Mesendoderm (in vitro differentiated cells): Measurements from ENCODE around the gene PSAP.

Source experiments
- DNase-seq: peaks from one replicate; pipeline ENCODE4 v3.0.0; 2013
- H2AK5ac ChIP-seq: 2 replicates; pipeline ENCODE4 v1.6.1; 2013; ENCODE audit warnings: low read length, inconsistent platforms
- H2BK120ac ChIP-seq: 2 replicates; pipeline ENCODE4 v1.6.1; 2013; ENCODE audit warnings: low read depth, mild to moderate bottlenecking, low read length, moderate library complexity, mixed read lengths
- H2BK15ac ChIP-seq: replicated peaks from 2 replicates; pipeline ENCODE4 v1.6.1; 2013; ENCODE audit warnings: low read depth, mild to moderate bottlenecking, moderate library complexity
- H2BK5ac ChIP-seq: 2 replicates; pipeline ENCODE4 v1.6.1; 2013; ENCODE audit warnings: low read length, inconsistent platforms
- H3K18ac ChIP-seq: 2 replicates; pipeline ENCODE4 v1.6.1; 2013; ENCODE audit warnings: mild to moderate bottlenecking, low read length, mixed read lengths
- H3K23ac ChIP-seq: one replicate; pipeline ENCODE4 v1.6.1; 2013; ENCODE audit warnings: low read length
- H3K27ac ChIP-seq: 2 replicates; pipeline ENCODE4 v1.5.1; 2013; ENCODE audit warnings: low read depth, mild to moderate bottlenecking, inconsistent platforms, low read length, moderate library complexity
- H3K27me3 ChIP-seq: 2 replicates; pipeline ENCODE4 v1.6.1; 2013; ENCODE audit warnings: low read length, control low read depth, mild to moderate bottlenecking, inconsistent platforms; ENCODE audit not compliant: insufficient read depth, poor library complexity
- H3K36me3 ChIP-seq: 2 replicates; pipeline ENCODE4 v1.6.1; 2013; ENCODE audit warnings: low read length, inconsistent platforms; ENCODE audit not compliant: control insufficient read depth, insufficient read depth
- H3K4ac ChIP-seq: one replicate; pipeline ENCODE4 v1.6.1; 2013; ENCODE audit warnings: low read depth, mild to moderate bottlenecking, low read length, moderate library complexity
- H3K4me1 ChIP-seq: 2 replicates; pipeline ENCODE4 v1.6.1; 2013; ENCODE audit warnings: low read depth, low read length, inconsistent platforms; ENCODE audit not compliant: control insufficient read depth
- H3K4me2 ChIP-seq: 2 replicates; pipeline ENCODE4 v1.6.1; 2013; ENCODE audit warnings: low read length
- H3K4me3 ChIP-seq: 2 replicates; pipeline ENCODE4 v1.5.1; 2013; ENCODE audit warnings: mild to moderate bottlenecking, low read length
- H3K56ac ChIP-seq: one replicate; pipeline ENCODE4 v1.6.1; 2013; ENCODE audit warnings: low read length
- H3K79me1 ChIP-seq: 2 replicates; pipeline ENCODE4 v1.6.1; 2013; ENCODE audit warnings: low read length, inconsistent platforms
- H3K79me2 ChIP-seq: 2 replicates; pipeline ENCODE4 v1.6.1; 2013; ENCODE audit warnings: mild to moderate bottlenecking, low read length; ENCODE audit not compliant: control insufficient read depth, insufficient read depth
- H3K9ac ChIP-seq: 2 replicates; pipeline ENCODE4 v1.6.1; 2013; ENCODE audit warnings: low read length, inconsistent platforms
- H4K5ac ChIP-seq: one replicate; pipeline ENCODE4 v1.6.1; 2013; ENCODE audit warnings: low read length
- H4K8ac ChIP-seq: one replicate; pipeline ENCODE4 v1.6.1; 2013; ENCODE audit warnings: low read depth, mild to moderate bottlenecking, control low read depth, low read length, moderate library complexity
- WGBS: extraction: QIAGEN DNeasy Blood & Tissue Kit; methylation state at CpG from one replicate; pipeline ENCODE4 v1.1.7; 2013; ENCODE audit warnings: low lambda C conversion rate, missing lambda C conversion rate; ENCODE audit not compliant: insufficient coverage; ENCODE audit errors: extremely low coverage; 5-methylcytosine and 5-hydroxymethylcytosine counted together

The PSAP gene

DNA sequence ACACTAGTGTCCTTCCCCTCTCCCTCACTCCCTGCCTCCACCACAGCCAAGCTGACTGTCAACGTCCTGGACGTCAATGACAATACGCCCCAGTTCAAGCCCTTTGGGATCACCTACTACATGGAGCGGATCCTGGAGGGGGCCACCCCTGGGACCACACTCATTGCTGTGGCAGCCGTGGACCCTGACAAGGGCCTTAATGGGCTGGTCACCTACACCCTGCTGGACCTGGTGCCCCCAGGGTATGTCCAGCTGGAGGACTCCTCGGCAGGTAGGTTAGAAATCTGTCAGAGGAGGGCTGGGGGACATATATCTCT is 52.8 kb downstream of the PSAP start:
- Histone ChIP-seq H3K79me2 (no peaks in the 10 kb centered on the region), H4K8ac (no peak overlapping the region), H3K4me3 (no peak overlapping the region), H3K56ac (no peak overlapping the region), H3K79me1 (no peaks in the 10 kb centered on the region), H3K23ac (no peak overlapping the region), H3K27me3 (no peaks in the 10 kb centered on the region), H3K4me1 (no peaks in the 10 kb centered on the region), H2BK15ac (no peak overlapping the region), H2BK120ac (no peak overlapping the region), H3K18ac (no peak overlapping the region), H2AK5ac (no peak overlapping the region), H3K27ac (no peak overlapping the region), H3K4me2 (no peak overlapping the region), H3K4ac (no peak overlapping the region), H2BK5ac (no peak overlapping the region), H3K9ac (no peak overlapping the region), H4K5ac (no peak overlapping the region), H3K36me3 (no peaks in the 10 kb centered on the region)
- no CpG with 5 or more reads among the region's 6 CpGs for WGBS
- no peak for DNase-seq

DNA sequence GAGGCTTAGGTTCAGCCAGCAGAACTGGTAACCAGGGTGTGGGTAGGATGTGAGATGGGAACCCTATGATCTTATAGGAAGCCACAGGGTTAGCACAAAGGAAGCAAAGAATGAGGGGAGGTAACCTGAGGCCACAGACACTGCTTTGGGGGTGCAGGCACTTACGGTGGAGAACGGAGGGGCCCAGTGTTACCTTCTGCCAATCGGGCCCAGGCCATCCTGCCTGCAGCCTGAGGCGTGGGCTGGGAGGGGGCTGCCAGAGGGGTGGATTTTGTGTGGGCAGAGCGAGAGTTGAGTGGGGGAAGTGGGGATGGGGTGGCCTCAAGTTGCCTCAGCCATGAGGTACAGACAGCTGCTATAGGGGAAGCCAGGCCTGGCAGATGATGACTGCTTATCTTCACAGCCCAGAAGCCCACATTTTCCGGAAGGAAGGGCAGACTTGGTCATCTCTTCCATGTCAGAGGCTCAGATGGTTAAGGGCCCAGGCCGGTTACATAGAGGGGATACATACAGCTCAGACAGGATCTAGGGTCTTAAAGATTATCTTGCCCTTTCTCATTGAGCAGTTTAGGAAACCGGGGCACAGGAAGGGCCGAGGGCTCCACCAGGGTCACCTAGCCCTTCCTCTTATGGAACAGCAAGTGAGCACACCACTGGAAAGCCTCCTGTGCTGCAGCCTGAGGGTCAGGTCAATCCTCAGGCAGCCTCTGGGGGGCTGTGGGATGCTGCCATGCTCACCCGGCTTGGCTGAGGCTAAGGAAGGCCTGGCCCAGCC is 53.3 kb downstream of the PSAP start:
- Histone ChIP-seq H3K36me3 (no peaks in the 10 kb centered on the region), H3K23ac (no peak overlapping the region), H2BK5ac (no peak overlapping the region), H3K4me1 (no peaks in the 10 kb centered on the region), H3K27me3 (no peaks in the 10 kb centered on the region), H3K4ac (no peak overlapping the region), H2BK120ac (no peak overlapping the region), H4K8ac (no peak overlapping the region), H3K4me2 (no peak overlapping the region), H3K9ac (no peak overlapping the region), H4K5ac (no peak overlapping the region), H3K79me1 (no peaks in the 10 kb centered on the region), H3K79me2 (no peaks in the 10 kb centered on the region), H3K56ac (no peak overlapping the region), H2AK5ac (no peak overlapping the region), H3K4me3 (no peak overlapping the region), H3K18ac (no peak overlapping the region), H3K27ac (no peak overlapping the region), H2BK15ac (no peak overlapping the region)
- DNase-seq = no peak
- WGBS = no CpG with 5 or more reads among the region's 10 CpGs

DNA sequence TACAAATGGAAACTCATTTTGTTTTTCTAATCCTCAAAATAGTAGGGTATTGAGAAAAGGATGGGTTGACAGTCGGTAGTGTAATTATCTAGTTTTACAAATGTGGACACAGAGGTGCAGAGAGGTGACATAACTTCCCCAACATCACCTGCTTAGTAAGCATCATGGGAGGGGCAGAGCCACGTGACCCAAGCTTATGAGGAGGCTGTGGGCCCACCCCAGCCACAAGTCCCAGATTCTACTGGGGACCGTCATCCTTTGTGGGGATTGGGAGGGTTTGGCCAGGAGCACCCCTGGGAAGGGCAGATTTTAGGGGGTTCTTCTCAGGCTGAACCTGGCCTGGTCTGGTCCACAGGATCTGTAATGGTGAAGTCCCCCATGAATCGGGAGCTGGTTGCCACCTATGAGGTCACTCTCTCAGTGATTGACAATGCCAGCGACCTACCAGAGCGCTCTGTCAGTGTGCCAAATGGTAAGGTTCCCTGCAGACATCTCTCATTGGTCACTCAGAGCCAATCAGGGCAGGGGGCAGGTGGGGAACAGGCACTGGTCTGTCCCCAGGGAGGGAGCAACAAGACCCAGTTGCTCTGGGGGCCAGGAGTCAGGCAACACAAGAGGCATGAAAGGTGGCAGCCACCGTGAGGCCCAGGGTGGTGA is 54.2 kb downstream of the PSAP start:
- H3K18ac ChIP-seq = no peak overlapping the region

DNA sequence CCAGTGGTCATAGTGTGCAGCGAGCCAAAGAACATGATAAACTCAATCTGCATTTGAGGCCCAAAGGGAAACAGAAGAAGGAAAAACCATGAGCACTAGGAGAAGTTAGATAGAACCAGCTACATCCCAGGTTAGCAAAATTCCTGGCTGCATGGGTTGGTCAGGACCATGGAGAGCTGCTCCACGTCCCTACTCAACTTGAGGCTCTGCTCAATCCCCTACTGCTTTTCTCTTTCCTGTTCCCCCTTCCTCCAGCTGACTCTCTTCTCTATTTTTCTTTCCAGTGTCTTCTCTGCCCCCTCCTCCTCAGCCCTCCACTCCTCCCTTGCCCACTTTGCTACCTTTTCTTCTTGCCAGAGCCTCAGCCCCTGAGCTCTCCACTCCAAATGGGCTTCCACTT is 55.8 kb downstream of the PSAP start:
- Histone ChIP-seq H3K4ac (no peak overlapping the region), H4K8ac (no peak overlapping the region), H3K18ac (no peak overlapping the region), H2BK15ac (no peak overlapping the region), H3K4me1 (no peaks in the 10 kb centered on the region), H2BK5ac (no peak overlapping the region), H3K27ac (no peak overlapping the region), H4K5ac (no peak overlapping the region), H3K79me2 (no peaks in the 10 kb centered on the region), H2BK120ac (no peak overlapping the region), H3K27me3 (no peaks in the 10 kb centered on the region), H3K4me2 (no peak overlapping the region), H3K23ac (no peak overlapping the region), H3K56ac (no peak overlapping the region), H3K4me3 (no peak overlapping the region), H3K9ac (no peak overlapping the region), H3K79me1 (no peaks in the 10 kb centered on the region), H2AK5ac (no peak overlapping the region), H3K36me3 (no peaks in the 10 kb centered on the region)
- no CpG with 5 or more reads among the region's 2 CpGs for WGBS
- peak; percentile 52 for DNase-seq

More for the DNA sequence above, 54.2 kb downstream of the PSAP start:
- no CpG with 5 or more reads among the region's 7 CpGs for WGBS
- no peak overlapping the region for H3K4ac ChIP-seq
- H2AK5ac ChIP-seq = no peak overlapping the region
- no peak overlapping the region for H4K8ac ChIP-seq
- H2BK15ac ChIP-seq = no peak overlapping the region
- H3K4me1 ChIP-seq = no peaks in the 10 kb centered on the region
- H3K23ac ChIP-seq = no peak overlapping the region
- no peak overlapping the region for H2BK120ac ChIP-seq
- H4K5ac ChIP-seq = no peak overlapping the region
- H3K4me2 ChIP-seq = no peak overlapping the region
- no peak overlapping the region for H3K56ac ChIP-seq
- peak; percentile 58 for DNase-seq
- no peaks in the 10 kb centered on the region for H3K36me3 ChIP-seq
- H3K79me1 ChIP-seq = no peaks in the 10 kb centered on the region
- H3K79me2 ChIP-seq = no peaks in the 10 kb centered on the region
- H2BK5ac ChIP-seq = no peak overlapping the region
- H3K4me3 ChIP-seq = no peak overlapping the region
- H3K9ac ChIP-seq = no peak overlapping the region
- no peak overlapping the region for H3K27ac ChIP-seq
- H3K27me3 ChIP-seq = no peaks in the 10 kb centered on the region

DNA sequence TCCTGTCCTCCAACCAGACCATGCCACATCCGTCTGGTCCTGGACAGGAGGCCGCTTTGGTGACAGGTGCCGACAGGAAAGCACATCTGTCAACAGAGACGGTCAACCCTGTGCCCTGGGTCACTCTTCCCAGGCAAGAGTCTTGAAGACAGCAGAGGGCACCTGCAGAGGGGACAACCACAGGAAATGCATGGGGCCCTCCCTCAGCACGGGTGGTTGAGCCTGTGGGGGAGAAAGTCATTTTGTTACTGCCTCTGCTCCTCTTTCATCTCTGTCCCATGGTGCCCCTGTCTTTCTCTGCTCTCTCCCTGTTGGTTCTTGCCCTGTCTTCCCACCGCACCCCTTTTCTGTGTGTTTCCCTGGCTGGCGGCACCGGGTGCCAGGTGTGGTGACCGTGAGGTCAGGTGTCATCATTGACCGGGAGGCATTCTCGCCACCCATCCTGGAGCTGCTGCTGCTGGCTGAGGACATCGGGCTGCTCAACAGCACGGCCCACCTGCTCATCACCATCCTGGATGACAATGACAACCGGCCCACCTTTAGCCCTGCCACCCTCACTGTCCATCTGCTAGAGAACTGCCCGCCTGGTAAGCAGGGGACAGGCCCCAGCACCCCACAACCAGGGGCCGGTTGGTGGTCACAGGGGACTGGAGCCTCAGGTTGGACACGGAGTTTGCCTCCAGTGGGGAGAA is 60.2 kb downstream of the PSAP start:
- no peaks in the 10 kb centered on the region for H3K79me1 ChIP-seq
- no peak overlapping the region for H3K4ac ChIP-seq
- no peak overlapping the region for H3K56ac ChIP-seq
- no peaks in the 10 kb centered on the region for H3K27me3 ChIP-seq
- no peak overlapping the region for H3K9ac ChIP-seq
- no peaks in the 10 kb centered on the region for H3K79me2 ChIP-seq
- no peak overlapping the region for H3K18ac ChIP-seq
- no peak overlapping the region for H4K8ac ChIP-seq
- H2BK120ac ChIP-seq = no peak overlapping the region
- no peak overlapping the region for H3K27ac ChIP-seq
- H3K36me3 ChIP-seq = no peaks in the 10 kb centered on the region
- WGBS = no CpG with 5 or more reads among the region's 17 CpGs
- DNase-seq = no peak
- H3K4me3 ChIP-seq = no peak overlapping the region
- no peak overlapping the region for H2BK5ac ChIP-seq
- H2BK15ac ChIP-seq = no peak overlapping the region
- H4K5ac ChIP-seq = no peak overlapping the region
- no peak overlapping the region for H3K23ac ChIP-seq
- no peaks in the 10 kb centered on the region for H3K4me1 ChIP-seq
- H3K4me2 ChIP-seq = no peak overlapping the region
- no peak overlapping the region for H2AK5ac ChIP-seq
